Measurements from ENCODE around the gene ARX. TPM values are rescaled to one million over a fixed set of nuclear protein-coding genes. Genes with fewer than 3 reads are reported as not detected.

Gene ARX
- total and polyA plus RNA-seq, 9 of the 15 experiments (the other 6 are each of a cell fraction or from before 2014, with no cell fraction given): 0.03 TPM; not detected in 8

DNA sequence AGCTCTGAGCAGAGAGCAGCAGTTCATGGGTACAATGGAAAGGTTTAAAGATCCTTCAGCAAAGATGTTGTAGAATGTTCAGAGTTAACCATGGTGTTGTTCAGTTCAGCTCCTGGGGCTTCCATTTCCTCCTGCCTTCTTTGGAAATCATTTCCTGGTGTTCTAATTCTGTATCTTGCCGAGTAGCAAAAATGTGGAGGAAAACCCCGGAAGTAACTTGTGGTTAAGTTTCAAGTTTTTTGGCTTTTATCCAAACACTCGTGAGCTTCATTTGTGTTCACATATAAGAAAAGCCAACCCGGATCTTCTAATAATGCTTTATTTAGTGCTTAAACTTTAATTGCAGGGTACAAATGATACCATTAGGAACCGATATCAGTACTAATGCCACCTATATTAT, 33.6 kb upstream of the ARX start:
- no peaks in the 10 kb centered on the region; a peak in 1 of 5 replicates for H3K27me3 ChIP-seq (ENCODE audit: control insufficient read depth in 2 of 2, insufficient read depth in 2 of 2, low read length in 2 of 2)
- intact Hi-C loops (cut with micrococcal nuclease) (no loop called here), in situ Hi-C loops (cut with MboI) (no loop called here)
- no peak overlapping the region for H3K4me2 ChIP-seq (ENCODE audit: insufficient read depth, low read length)
- peaks cover 0 to 2% of the 10 kb centered on the region in 2 experiments; a peak in 1 of 5 replicates for H3K4me1 ChIP-seq (replicated peaks in 1 of 2; ENCODE audit: control insufficient read depth in 2 of 2, insufficient read depth in 2 of 2, low read length in 2 of 2)
- no peak overlapping the region for H3K4me3 ChIP-seq
- H4K20me1 ChIP-seq (replicated peaks; ENCODE audit: control insufficient read depth, insufficient read depth, low read length): no peaks in the 10 kb centered on the region
- no peaks in the 10 kb centered on the region for H3K36me3 ChIP-seq (ENCODE audit: control insufficient read depth, insufficient read depth, low read length)
- H3K79me2 ChIP-seq (ENCODE audit: control insufficient read depth, insufficient read depth, low read length): no peaks in the 10 kb centered on the region
- H3K27ac ChIP-seq (ENCODE audit: extremely low read depth, low read depth, low read length): no peak overlapping the region
- H2AFZ ChIP-seq (ENCODE audit: low read depth, low read length): peak overlapping the region; percentile 33; the same call in 1 of the 2 replicates
- FAIRE-seq (no peak), ATAC-seq (no peak), DNase-seq (ENCODE audit: extremely low read depth in 1 of 4, low spot score in 3 of 4) (peak in 1 of 4 experiments; percentile 3)
- no TSS peak for BruUV-seq (replicated peaks)
- WGBS (ENCODE audit: insufficient coverage, low coverage, missing lambda C conversion rate): 0% methylated on average over 5 of the region's 5 CpGs
- ChIA-PET POLR2A (no interaction called here), CTCF (ENCODE audit: low intra/inter-chr PET ratio) (no interaction called here)
- no peaks in the 10 kb centered on the region for H3K9me1 ChIP-seq (ENCODE audit: control insufficient read depth, insufficient read depth, low read length)
- no peak overlapping the region for H3K9ac ChIP-seq (ENCODE audit: insufficient read depth in 1 of 2, low read depth in 2 of 2, low read length in 2 of 2)
- TF ChIP-seq NFIC (IDR thresholded peaks at IDR 0.05): peak; percentile 39
- peak in 1 of 2 experiments; percentile 58; a peak in 1 of 4 replicates for TF ChIP-seq SRF (CRISPR knock-in tag; IDR thresholded peaks at IDR 0.05)
- no peak for TF ChIP-seq ZNF253 (CRISPR knock-in tag; conservative IDR thresholded peaks at IDR 0.05)
- H3K9me3 ChIP-seq (replicated peaks; ENCODE audit: control insufficient read depth, insufficient read depth, low read depth, low read length): no peaks in the 10 kb centered on the region

GRCh38 chrX:25048178-25048577, 32.4 kb upstream of the ARX start:
- WGBS (ENCODE audit: insufficient coverage, low coverage, missing lambda C conversion rate): 9% methylated on average over 4 of the region's 7 CpGs
- no peaks in the 10 kb centered on the region for H3K36me3 ChIP-seq (ENCODE audit: control insufficient read depth, insufficient read depth, low read length)
- no peaks in the 10 kb centered on the region for H3K9me3 ChIP-seq (replicated peaks; ENCODE audit: control insufficient read depth, insufficient read depth, low read depth, low read length)
- BruUV-seq (replicated peaks): no TSS peak
- peaks cover 0 to 2% of the 10 kb centered on the region in 2 experiments; a peak in 1 of 5 replicates for H3K4me1 ChIP-seq (replicated peaks in 1 of 2; ENCODE audit: control insufficient read depth in 2 of 2, insufficient read depth in 2 of 2, low read length in 2 of 2)
- DNase-seq (ENCODE audit: extremely low read depth in 1 of 4, low spot score in 3 of 4): no peak
- ChIA-PET CTCF (ENCODE audit: low intra/inter-chr PET ratio) (no interaction called here), POLR2A (no interaction called here)
- H3K27ac ChIP-seq (ENCODE audit: extremely low read depth, low read depth, low read length): no peak overlapping the region
- H3K9me1 ChIP-seq (ENCODE audit: control insufficient read depth, insufficient read depth, low read length): no peaks in the 10 kb centered on the region
- H2AFZ ChIP-seq (ENCODE audit: low read depth, low read length): no peak overlapping the region
- no peak overlapping the region for H3K4me3 ChIP-seq
- ATAC-seq: no peak
- TF ChIP-seq EP300 (IDR thresholded peaks at IDR 0.05; ENCODE audit: low read length): no peak
- intact Hi-C loops (cut with micrococcal nuclease): no loop called here
- no peaks in the 10 kb centered on the region for H4K20me1 ChIP-seq (replicated peaks; ENCODE audit: control insufficient read depth, insufficient read depth, low read length)
- no peaks in the 10 kb centered on the region for H3K79me2 ChIP-seq (ENCODE audit: control insufficient read depth, insufficient read depth, low read length)
- no peak overlapping the region for H3K4me2 ChIP-seq (ENCODE audit: insufficient read depth, low read length)
- no peak for FAIRE-seq
- in situ Hi-C loops (cut with MboI): no loop called here
- H3K9ac ChIP-seq (ENCODE audit: insufficient read depth in 1 of 2, low read depth in 2 of 2, low read length in 2 of 2): no peak overlapping the region
- H3K27me3 ChIP-seq (ENCODE audit: control insufficient read depth in 2 of 2, insufficient read depth in 2 of 2, low read length in 2 of 2): no peaks in the 10 kb centered on the region; a peak in 1 of 5 replicates
